NCI-H345 (cell line): ENCODE data around the gene NHLH2.
A peak's percentile ranks its signal among the peaks of the same experiment; 100 is the strongest.

Experiments used
- DNase-seq: peaks from one replicate; lab custom pipeline; 2025; lab: John Stamatoyannopoulos, UW

The NHLH2 gene

GRCh38 chr1:115840605-115841460 lies at the start of gene NHLH2:
NHLH2 (minus strand) TSS chr1:115841126; CDS start chr1:115838372, 2,754 bp downstream.
- no peak for DNase-seq

- no peak for DNase-seq
These were observed 49.7 kb upstream of the NHLH2 start for GRCh38 chr1:115890580-115890979.

GRCh38 chr1:115888976-115889375 lies 48.0 kb upstream of the NHLH2 start:
- DNase-seq, result no peak

GRCh38 chr1:115882913-115883902 lies 42.3 kb upstream of the NHLH2 start:
- DNase-seq, result no peak

GRCh38 chr1:115880981-115881672 lies 40.2 kb upstream of the NHLH2 start:
- DNase-seq, result no peak

- DNase-seq, result no peak
These were observed 39.1 kb upstream of the NHLH2 start for GRCh38 chr1:115879977-115880376.

GRCh38 chr1:115877511-115877910 lies 36.6 kb upstream of the NHLH2 start:
- peak; percentile 66 for DNase-seq

- DNase-seq, result no peak
These were observed 34.0 kb upstream of the NHLH2 start for GRCh38 chr1:115874904-115875303.

- no peak for DNase-seq
These were observed 33.6 kb upstream of the NHLH2 start for GRCh38 chr1:115874497-115874896.

GRCh38 chr1:115873184-115873583 lies 32.3 kb upstream of the NHLH2 start:
- no peak for DNase-seq

GRCh38 chr1:115869064-115869463 lies 28.1 kb upstream of the NHLH2 start:
- no peak for DNase-seq

GRCh38 chr1:115867216-115867615 lies 26.3 kb upstream of the NHLH2 start:
- DNase-seq, result no peak

GRCh38 chr1:115865704-115866380 lies 24.9 kb upstream of the NHLH2 start:
- no peak for DNase-seq

- DNase-seq, result no peak
These were observed 21.5 kb upstream of the NHLH2 start for GRCh38 chr1:115862403-115862802.

GRCh38 chr1:115854005-115854404 lies 13.1 kb upstream of the NHLH2 start:
- DNase-seq, result no peak

GRCh38 chr1:115850937-115851336 lies 10.0 kb upstream of the NHLH2 start:
- DNase-seq, result no peak

- DNase-seq, result no peak
These were observed 6.9 kb upstream of the NHLH2 start for GRCh38 chr1:115847787-115848186.

GRCh38 chr1:115842948-115843347 lies 2.0 kb upstream of the NHLH2 start:
- no peak for DNase-seq

GRCh38 chr1:115839679-115840237 lies 1.2 kb downstream of the NHLH2 start:
- DNase-seq, result peak; percentile 24

- peak; percentile 39 for DNase-seq
These were observed 1.8 kb downstream of the NHLH2 start for GRCh38 chr1:115839029-115839678.
